Retinal pigment epithelial cell (primary cell): ENCODE results near the gene PIGN.

ENCODE experiments used
- DNase-seq: peaks from one replicate; pipeline ENCODE4 v3.0.0-alpha.2; 2010; ENCODE audit warnings: low read depth
- H3K4me3 ChIP-seq: 2 replicates; pipeline ENCODE4 v1.5.1; 2011; ENCODE audit warnings: mild to moderate bottlenecking, low read length, control low read depth, moderate library complexity
- TF ChIP-seq, protein P1 (sequence below): conservative IDR thresholded peaks from 2 replicates; pipeline ENCODE4 v1.5.1; 2011; ENCODE audit warnings: low read depth, low read length, control low read depth, inconsistent platforms

The PIGN gene

DNA sequence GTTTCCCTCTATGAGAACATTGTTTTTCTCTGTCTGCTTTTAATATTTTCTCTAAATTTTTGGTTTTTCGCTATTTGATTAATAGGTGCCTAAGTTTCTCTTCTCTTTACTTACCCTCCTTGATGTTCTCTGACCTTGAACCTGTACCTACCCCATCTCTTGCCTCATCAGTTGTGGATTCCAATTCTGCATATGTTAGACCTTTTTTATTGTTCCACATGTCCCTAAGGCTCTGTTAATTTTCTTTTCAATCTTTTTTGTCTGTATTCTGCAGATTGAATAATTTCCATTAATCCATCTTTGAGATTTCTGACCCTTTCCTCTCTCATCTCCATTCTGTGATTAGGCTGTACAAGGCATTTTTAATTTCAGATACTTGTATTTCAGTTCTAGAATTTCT is 23.3 kb upstream of the PIGN start:
- no peak overlapping the region for H3K4me3 ChIP-seq
- DNase-seq = no peak
- TF ChIP-seq, protein P1, sequence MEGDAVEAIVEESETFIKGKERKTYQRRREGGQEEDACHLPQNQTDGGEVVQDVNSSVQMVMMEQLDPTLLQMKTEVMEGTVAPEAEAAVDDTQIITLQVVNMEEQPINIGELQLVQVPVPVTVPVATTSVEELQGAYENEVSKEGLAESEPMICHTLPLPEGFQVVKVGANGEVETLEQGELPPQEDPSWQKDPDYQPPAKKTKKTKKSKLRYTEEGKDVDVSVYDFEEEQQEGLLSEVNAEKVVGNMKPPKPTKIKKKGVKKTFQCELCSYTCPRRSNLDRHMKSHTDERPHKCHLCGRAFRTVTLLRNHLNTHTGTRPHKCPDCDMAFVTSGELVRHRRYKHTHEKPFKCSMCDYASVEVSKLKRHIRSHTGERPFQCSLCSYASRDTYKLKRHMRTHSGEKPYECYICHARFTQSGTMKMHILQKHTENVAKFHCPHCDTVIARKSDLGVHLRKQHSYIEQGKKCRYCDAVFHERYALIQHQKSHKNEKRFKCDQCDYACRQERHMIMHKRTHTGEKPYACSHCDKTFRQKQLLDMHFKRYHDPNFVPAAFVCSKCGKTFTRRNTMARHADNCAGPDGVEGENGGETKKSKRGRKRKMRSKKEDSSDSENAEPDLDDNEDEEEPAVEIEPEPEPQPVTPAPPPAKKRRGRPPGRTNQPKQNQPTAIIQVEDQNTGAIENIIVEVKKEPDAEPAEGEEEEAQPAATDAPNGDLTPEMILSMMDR = no peak

DNA sequence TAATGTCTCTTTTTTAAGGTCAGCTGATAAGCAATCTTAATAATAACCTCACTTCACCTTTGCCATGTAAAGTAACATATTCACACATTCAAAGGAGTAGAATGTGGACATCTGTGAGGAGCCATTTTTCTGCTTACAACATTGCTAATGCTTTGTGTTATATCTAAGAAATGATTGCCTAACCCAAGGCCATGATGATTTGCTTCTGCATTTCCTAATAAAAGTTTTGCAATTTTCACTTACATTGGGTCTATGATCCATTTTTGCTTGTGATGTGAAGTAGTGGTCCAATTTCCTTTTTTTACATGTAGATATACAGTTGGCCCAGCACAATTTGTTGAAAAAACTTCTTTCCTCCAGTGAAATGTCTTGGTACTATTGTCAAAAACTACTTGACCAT is 22.2 kb upstream of the PIGN start:
- no peak for DNase-seq
- no peak overlapping the region for H3K4me3 ChIP-seq
- TF ChIP-seq, protein P1 = no peak

DNA sequence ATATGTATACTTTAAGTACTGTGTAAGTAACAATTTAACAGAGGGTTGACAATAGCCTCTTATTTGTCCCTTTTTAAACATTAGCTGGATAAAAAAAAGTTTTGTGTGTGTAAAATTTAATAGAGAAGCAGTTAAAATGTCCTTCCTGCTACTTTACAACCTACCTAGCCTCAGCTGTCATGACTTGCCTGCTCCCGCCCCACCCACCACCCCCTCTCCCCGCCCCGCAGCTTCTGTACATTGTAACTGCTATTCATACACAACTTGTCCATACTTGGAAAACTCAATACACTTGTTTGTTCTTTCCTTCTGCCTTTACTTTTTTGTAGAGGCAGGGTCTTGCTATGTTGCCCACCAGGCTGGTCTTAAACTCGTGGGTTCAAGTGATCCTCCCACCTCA is 19.7 kb upstream of the PIGN start:
- TF ChIP-seq, protein P1 = no peak
- no peak for DNase-seq
- no peak overlapping the region for H3K4me3 ChIP-seq

DNA sequence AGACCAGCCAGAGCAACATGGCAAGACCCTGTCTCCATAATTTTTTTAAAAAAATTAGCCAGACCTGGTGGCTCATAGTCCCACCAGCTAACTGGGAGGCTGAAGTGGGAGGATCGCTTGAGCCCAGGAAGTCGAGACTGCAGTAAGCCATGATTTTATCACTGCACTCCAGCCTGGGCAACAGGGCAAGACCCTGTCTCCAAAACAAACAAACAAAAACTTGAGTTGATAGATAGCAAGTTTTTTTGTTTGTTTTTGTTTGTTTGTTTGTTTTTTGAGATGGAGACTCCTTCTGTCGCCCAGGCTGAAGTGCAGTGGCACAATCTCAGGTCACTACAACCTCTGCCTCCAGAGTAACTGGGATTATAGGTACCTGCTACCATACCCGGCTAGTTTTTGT is 19.0 kb upstream of the PIGN start:
- TF ChIP-seq, protein P1 = no peak
- H3K4me3 ChIP-seq = no peak overlapping the region
- no peak for DNase-seq

DNA sequence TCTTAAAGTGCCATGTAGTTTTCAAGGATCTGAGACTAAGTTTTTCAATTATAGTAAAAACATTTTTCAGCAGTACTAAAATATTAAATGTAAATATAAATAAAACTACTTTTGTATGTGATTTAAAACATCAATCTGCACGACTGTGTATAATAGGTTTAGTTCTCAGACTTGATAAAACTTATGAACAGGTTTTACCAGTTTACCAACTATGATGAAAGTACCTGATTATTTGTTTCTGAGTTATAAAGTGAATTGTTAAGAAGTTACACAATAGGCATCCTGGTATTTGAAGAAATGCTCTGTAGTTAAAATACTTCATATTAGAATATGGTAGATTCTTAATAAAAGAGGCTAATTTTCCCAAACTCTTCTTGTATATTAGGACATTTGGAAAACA is 15.0 kb upstream of the PIGN start:
- no peak overlapping the region for H3K4me3 ChIP-seq
- TF ChIP-seq, protein P1 = no peak
- DNase-seq = no peak

DNA sequence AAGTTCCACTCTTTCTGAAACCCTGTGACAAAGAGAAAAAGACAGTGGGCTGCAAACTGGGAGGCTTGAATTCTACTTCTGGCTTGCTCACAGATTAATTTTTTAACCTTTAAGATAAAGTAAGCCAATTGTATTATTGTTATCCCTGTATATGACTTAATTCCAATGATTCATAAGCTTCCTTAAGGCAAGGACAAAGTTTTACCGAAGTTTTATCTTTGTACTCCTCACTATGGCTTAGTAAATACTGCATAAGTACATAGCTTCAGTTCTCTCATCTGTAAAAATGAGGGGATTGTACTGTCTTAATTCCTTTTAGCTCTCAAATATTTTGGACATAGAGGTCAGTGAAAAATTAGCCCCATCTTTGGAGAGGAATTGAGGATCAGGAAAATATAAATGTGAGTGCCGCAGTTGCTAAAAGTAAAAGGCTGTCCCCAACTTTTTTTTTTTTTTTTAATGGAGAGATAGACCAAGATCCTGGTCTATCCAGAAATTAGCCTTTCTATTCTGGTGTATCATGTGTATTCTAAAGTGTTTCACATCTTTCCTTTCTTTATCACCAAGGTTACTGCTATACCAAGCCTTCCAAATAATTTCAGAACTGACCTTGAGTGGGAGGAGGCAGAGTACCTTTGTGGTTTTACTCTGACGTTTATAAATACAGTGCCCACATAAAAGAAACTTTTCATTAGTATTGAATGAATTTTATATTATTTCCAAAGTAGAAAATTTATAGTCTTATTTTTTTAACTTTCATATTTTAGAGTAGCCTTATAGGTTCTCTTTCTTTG is 13.5 kb upstream of the PIGN start:
- no peak for DNase-seq
- TF ChIP-seq, protein P1 = no peak
- no peak overlapping the region for H3K4me3 ChIP-seq

DNA sequence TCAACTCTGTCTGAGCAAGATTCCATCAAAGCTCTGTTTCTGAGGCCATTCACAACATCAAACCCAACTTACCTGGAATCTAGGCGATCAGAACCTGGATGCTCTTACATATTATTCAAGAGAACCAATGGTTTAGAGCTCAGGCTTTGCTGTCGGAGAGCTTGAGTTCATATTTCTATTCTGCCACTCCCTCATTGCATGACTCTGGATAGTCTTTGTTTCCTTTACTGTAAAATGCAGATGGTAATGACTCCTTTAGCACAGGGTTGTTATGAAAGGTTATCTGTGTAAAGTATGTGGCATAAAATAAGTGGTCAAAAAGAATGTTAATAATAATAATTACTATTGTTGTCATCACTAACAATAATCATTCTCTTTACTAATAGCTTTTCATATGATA is 12.8 kb upstream of the PIGN start:
- TF ChIP-seq, protein P1 = no peak
- no peak overlapping the region for H3K4me3 ChIP-seq
- DNase-seq = no peak
